ENCODE measurements around the gene RSPH6A. TPM values are rescaled to one million over a fixed set of nuclear protein-coding genes. Genes with fewer than 3 reads are reported as not detected.
A peak's percentile ranks its signal among the peaks of the same experiment; 100 is the strongest.

Gene RSPH6A
- total RNA-seq, 4 donors from 2014 or later: 0.23 TPM; not detected in 3

DNA sequence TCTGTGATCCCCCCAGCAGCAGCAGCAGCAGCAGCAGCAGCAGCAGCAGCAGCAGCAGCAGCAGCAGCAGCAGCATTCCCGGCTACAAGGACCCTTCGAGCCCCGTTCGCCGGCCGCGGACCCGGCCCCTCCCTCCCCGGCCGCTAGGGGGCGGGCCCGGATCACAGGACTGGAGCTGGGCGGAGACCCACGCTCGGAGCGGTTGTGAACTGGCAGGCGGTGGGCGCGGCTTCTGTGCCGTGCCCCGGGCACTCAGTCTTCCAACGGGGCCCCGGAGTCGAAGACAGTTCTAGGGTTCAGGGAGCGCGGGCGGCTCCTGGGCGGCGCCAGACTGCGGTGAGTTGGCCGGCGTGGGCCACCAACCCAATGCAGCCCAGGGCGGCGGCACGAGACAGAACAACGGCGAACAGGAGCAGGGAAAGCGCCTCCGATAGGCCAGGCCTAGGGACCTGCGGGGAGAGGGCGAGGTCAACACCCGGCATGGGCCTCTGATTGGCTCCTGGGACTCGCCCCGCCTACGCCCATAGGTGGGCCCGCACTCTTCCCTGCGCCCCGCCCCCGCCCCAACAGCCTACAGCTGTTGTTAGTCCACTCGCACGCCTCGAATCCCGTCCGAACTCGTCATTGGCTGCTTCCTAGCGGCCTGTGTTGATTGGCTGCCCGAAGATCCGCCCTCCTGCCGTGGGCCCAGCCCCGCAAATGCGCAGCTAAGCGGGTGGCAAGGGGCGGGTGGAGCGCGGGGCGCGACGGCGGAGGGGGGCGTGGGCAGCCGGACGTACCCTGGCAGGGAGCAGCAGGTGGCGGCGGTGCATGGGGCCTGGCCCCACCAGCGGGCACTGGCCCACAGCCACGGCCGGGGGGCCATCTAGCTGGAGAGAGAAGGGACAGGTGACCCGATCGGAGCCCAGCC, 44.7 kb downstream of the RSPH6A start:
- Histone ChIP-seq H3K27me3 (no peaks in the 10 kb centered on the region), H3K36me3 (peaks cover 0 to 35% of the 10 kb centered on the region in 2 donors), H3K27ac (peak overlapping the region; percentile 88 to 99 (median 98)), H3K9me3 (no peaks in the 10 kb centered on the region), H3K4me1 (peaks cover 3 to 56% (median 24%) of the 10 kb centered on the region in 3 donors), H3K4me3 (peak overlapping the region; percentile 34 to 93)
- TF ChIP-seq POLR2A (IDR thresholded peaks at IDR 0.05) (peak; percentile 62), POLR2AphosphoS5 (IDR thresholded peaks at IDR 0.05) (peak; percentile 75), EP300 (IDR thresholded peaks at IDR 0.05) (no peak)
- TF ChIP-seq, protein P1, sequence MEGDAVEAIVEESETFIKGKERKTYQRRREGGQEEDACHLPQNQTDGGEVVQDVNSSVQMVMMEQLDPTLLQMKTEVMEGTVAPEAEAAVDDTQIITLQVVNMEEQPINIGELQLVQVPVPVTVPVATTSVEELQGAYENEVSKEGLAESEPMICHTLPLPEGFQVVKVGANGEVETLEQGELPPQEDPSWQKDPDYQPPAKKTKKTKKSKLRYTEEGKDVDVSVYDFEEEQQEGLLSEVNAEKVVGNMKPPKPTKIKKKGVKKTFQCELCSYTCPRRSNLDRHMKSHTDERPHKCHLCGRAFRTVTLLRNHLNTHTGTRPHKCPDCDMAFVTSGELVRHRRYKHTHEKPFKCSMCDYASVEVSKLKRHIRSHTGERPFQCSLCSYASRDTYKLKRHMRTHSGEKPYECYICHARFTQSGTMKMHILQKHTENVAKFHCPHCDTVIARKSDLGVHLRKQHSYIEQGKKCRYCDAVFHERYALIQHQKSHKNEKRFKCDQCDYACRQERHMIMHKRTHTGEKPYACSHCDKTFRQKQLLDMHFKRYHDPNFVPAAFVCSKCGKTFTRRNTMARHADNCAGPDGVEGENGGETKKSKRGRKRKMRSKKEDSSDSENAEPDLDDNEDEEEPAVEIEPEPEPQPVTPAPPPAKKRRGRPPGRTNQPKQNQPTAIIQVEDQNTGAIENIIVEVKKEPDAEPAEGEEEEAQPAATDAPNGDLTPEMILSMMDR (IDR thresholded peaks at IDR 0.05): peak in 3 of 4 experiments; percentile 95 to 98 (median 95)
- 0% methylated on average over 2 to 3 of the region's 79 CpGs for WGBS, 2 donors (ENCODE audit: low coverage in 1 of 2)
- ATAC-seq: peak; percentile 82

GRCh38 chr19:45769821-45770191, 45.3 kb downstream of the RSPH6A start:
- Histone ChIP-seq H3K9me3 (no peaks in the 10 kb centered on the region), H3K4me3 (peak overlapping the region; percentile 34 to 93), H3K27me3 (no peaks in the 10 kb centered on the region), H3K36me3 (peaks cover 0 to 30% of the 10 kb centered on the region in 2 donors), H3K4me1 (peaks cover 3 to 62% (median 30%) of the 10 kb centered on the region in 3 donors), H3K27ac (peak overlapping the region; percentile 88 to 99 (median 98))
- no CpG with 5 or more reads among the region's 28 CpGs for WGBS, 2 donors (ENCODE audit: low coverage in 1 of 2)
- no peak for TF ChIP-seq POLR2A (IDR thresholded peaks at IDR 0.05)
- TF ChIP-seq, protein P1 (IDR thresholded peaks at IDR 0.05): no peak
- TF ChIP-seq POLR2AphosphoS5 (IDR thresholded peaks at IDR 0.05): no peak
- TF ChIP-seq EP300 (IDR thresholded peaks at IDR 0.05): no peak
- ATAC-seq: no peak

DNA sequence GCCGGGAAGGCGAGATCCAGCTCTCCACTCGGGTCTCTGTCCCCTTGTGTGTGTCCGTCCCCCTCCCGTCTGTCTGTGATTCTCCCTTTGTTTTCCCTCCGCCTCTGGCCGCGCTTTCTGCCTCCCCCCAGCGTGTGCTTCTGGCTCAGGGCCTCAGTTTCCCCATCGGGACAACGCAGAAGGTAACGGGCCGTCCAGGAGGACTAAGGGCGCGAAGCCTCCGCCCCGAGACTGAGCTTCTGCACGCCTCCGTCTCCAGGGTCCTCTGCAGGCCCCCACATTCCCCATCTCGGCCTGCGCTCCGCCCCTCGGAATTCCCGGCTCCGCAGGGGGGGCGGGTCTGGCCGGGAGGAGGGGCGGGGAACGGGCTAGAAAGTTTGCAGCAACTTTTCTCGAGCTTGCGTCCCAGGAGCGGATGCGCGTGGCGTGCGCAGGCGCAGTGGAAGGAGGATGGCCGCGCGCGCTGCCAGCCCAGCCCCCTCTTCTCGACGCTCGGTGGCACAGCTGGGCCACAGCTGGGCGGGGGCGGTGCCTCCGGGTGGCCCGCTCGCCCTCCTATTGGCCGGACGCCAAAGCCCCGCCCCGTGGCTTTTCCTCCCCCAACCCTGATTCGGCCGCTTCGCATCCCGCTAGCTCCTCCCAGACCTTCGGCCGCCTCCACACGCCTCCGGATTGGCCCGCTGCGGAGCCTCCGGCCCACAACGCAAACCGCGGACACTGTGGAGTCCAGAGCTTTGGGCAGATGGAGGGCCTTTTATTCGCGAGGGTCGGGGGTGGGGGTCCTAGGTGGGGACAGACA, 45.9 kb downstream of the RSPH6A start, which contains the start of gene SIX5:
TSS of gene SIX5 (minus strand) at position 269 of the 799 bp plus-strand sequence. CDS start 408 bp downstream, outside the sequence.
- Histone ChIP-seq H3K9me3 (no peaks in the 10 kb centered on the region), H3K4me1 (peaks cover 3 to 68% (median 36%) of the 10 kb centered on the region in 3 donors), H3K27me3 (no peaks in the 10 kb centered on the region), H3K4me3 (peak within 1 kb of the TSS; percentile 65 to 93), H3K36me3 (peaks cover 0 to 24% of the 10 kb centered on the region in 2 donors), H3K27ac (peak within 1 kb of the TSS; percentile 88 to 99 (median 98))
- TF ChIP-seq, protein P1 (IDR thresholded peaks at IDR 0.05): no peak
- TF ChIP-seq POLR2A (IDR thresholded peaks at IDR 0.05): peak; percentile 91 to 93
- peak; percentile 94 for TF ChIP-seq POLR2AphosphoS5 (IDR thresholded peaks at IDR 0.05)
- ATAC-seq: peak; percentile 72
- 0% methylated on average over 3 of the region's 70 CpGs; no CpG with 5 or more reads in 1 of the 2 donors for WGBS, 2 donors (ENCODE audit: low coverage in 1 of 2)

- TF ChIP-seq POLR2A (IDR thresholded peaks at IDR 0.05) (no peak), POLR2AphosphoS5 (IDR thresholded peaks at IDR 0.05) (no peak), EP300 (IDR thresholded peaks at IDR 0.05) (no peak)
- TF ChIP-seq, protein P1 (IDR thresholded peaks at IDR 0.05): no peak
- WGBS, 2 donors (ENCODE audit: low coverage in 1 of 2): 3% methylated on average over 7 of the region's 33 CpGs; no CpG with 5 or more reads in 1 of the 2 donors
- Histone ChIP-seq H3K9me3 (no peaks in the 10 kb centered on the region), H3K27ac (peak overlapping the region; percentile 86 to 99 (median 98)), H3K36me3 (peaks cover 0 to 21% of the 10 kb centered on the region in 2 donors), H3K4me3 (peak overlapping the region; percentile 65 to 93), H3K27me3 (no peaks in the 10 kb centered on the region), H3K4me1 (peaks cover 3 to 74% (median 42%) of the 10 kb centered on the region in 3 donors)
- no peak for ATAC-seq
Observed at GRCh38 chr19:45768655-45768983, 46.5 kb downstream of the RSPH6A start.

All from gastroesophageal sphincter (tissue), 4 donors.